GM18870 (cell line): ENCODE data around the gene KRT83.
"Not testable (repeated sequence)": the region's sequence is repeated elsewhere in the genome, so short reads cannot be mapped to it uniquely, and the experiment has no call there.

ENCODE experiments used
- ATAC-seq: cut with Tn5 transposase; IDR thresholded peaks from one replicate; pipeline ENCODE4 v1.9.1; 2021; ENCODE audit warnings: moderate library complexity; ENCODE audit not compliant: unreplicated experiment

KRT83 gene

DNA sequence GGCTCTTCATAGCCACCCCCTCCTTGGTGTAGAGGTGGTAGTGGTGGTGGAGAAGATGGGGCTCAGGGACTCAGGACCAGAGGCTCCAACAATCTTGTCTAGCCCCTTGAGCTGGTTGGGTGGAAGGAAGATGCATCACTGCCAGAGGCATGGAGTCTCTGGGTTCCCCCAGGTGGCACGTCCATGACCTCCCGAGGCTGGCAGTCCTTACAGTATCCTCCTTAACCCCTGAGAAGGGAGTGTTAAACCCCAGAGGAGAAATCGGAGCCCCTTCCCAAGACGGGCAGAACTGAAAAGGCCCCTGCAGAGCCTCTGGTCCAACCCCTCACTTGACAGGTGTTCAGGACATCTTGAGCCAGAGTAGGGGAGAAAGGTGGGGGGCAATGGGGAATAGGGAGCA is 9.1 kb downstream of the KRT83 start:
- ATAC-seq: no peak

DNA sequence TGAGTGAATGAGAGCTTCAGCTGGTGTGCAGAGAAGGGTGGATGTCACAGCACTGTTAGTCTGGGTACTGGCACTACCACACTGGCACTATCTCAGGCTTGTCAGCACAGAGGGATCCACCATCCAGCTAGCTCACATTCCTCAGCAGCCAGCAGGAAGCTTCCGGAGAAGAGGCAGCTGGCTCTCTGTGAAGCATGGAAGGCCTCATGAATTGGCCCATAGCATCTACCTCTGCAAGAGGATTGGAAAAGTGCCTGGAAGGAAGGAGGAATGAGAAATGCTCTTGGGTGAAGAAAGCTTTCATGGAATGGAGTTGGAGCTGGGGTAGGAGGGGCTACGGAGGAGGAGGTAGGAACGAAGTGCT is 9.9 kb downstream of the KRT83 start:
- ATAC-seq: no peak

DNA sequence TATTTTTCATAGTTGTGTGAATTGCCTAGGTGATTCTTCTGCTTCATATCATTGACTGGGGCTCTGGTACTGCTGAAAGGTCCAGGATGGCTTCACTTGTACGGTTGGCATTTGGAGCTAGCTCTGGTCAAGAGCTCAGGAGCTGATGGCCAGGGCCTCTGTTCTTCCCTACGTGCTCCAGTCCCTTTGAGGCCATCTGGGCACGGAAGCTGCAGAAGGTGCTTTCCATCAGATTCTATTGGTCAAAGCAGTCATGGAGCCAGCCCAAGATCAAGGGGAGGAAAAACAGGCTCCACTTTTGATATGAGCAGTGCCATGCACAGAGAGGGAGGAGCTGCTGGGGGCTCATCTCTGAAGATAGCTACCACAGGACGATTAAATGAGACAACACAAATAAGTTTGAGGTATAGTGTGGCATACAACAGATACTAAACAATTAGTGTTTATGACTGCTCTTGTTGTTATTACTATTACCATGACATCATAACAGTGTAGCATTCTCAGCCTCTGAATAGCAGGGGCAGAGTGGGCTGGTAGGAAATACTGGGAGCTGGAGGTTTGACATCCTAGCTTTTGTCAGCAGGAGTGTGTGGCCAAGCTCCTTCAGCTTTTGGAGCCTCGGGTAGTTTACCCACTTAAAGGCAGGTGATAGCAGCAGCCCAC is 10.4 kb downstream of the KRT83 start:
- ATAC-seq: no peak

DNA sequence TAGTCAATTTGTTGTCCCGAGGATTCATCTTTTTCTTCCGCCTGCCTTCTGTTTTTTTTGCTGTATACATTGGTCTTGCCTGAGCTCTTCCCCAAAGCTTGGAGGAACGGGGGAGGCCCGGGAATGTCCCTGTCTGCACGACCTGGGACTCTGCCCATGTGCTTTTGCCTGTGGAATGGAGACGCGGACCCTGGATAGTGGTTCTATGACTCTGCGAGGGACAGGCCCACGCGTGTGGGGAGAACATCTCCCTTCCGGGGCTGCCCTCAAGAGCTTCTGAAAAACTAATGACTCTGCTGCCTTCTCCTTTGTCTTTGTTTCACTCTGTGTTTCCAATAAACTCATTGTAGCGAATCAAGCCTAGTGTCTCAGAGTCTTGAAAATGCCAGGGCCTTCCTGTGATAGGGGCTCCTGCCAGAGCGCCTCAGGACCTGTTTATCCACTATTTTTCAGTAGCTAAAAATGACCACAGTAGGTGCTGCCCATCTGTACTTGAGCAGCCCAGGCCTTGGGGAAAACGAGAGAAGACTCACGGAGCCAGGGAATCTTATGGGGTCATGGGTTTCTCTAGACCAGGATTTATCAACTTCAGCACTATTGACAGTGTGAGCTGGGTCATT is 12.3 kb downstream of the KRT83 start:
- no peak for ATAC-seq

DNA sequence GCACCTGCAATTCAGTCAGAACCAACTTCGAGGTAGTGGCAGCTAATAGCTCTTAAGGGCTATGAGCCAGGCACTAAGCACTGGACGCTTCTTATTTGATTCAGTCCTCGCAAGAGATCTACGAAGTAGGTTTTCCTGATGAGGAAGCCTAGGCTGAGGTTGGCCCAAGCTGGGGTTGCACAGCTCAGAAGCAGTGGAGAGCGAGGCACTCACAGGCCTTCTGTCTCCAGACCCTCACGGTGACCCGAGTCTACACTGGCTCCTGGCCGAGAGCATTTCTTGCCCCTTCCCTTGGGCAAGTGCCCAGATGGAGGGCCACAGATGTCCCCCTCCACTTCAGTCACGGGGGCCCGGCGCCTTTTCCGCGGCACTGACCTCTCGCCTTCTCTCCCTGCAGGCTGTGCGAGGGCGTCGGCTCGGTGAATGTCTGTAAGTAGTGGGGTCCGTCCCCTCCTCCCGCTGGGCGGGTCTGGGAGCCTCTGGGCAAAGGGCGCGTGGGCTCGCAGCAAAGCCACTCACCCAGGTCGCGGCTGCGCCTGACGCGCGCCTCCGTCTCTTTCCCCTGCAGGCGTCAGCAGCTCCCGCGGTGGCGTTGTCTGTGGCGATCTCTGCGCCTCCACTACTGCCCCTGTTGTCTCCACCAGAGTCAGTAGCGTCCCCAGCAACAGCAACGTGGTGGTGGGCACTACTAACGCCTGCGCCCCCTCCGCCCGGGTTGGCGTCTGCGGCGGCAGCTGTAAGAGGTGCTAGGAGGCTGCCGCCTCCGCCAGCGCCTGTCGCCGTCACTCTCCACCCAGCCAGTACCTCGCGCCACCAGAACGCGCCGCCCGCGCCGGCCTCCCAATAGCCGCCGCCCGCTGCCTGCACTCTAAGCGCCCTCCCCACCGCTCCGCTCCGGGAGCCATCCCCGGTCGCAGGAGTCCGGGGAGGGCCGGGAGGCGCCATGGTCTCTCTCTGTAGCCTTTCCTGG is 13.1 kb downstream of the KRT83 start:
- ATAC-seq: no peak

DNA sequence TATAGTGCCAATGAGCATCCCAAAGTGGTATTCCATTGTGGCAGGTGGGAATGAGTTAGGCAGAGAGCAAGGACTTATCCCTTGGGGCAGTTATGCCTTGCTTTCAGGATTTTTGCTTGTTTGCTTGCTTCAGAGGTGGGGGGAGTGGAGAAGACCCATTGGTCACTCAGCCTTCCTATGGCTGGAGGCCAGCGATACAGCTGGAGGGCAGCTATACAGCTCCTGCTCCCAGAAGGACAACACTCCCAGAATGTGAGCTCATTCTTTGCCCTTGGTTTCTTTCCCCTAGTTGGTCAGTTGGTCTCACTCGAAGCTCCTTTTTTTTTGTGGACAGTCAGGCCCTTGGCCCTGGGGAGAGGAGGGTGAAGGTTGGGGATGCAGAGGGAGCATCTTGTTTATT is 14.5 kb downstream of the KRT83 start:
- no peak for ATAC-seq

DNA sequence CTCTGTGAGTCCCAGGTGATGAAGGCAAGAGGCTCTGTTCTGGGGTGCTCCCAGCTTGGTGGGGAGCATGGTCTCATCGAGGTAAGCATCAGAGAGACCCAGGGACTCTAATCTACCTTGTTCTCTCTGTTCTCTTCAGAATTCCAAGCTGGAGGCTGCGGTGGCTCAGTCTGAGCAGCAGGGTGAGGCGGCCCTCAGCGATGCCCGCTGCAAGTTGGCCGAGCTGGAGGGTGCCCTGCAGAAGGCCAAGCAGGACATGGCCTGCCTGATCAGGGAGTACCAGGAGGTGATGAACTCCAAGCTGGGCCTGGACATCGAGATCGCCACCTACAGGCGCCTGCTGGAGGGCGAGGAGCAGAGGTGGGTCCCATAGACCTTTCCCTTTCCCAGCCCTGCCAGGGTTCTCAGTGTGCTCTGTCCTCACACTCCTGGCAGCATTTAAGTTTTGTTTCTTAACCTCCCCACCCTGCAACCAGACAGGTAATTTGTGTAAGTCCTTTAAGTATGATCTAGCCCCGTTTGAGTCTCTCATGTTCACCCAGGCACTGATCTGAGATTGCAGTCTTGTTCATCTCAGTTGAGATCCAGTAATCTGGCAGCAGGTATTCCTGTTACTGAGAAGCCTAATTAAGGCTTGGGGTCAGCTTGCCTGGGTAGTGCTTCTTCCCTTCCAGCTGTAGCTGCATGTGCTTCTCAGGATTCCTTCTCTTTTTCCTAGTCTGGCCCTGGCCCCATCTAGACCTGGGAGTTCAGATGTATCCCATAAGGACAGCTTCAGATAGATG is 15.1 kb downstream of the KRT83 start:
- ATAC-seq: no peak

DNA sequence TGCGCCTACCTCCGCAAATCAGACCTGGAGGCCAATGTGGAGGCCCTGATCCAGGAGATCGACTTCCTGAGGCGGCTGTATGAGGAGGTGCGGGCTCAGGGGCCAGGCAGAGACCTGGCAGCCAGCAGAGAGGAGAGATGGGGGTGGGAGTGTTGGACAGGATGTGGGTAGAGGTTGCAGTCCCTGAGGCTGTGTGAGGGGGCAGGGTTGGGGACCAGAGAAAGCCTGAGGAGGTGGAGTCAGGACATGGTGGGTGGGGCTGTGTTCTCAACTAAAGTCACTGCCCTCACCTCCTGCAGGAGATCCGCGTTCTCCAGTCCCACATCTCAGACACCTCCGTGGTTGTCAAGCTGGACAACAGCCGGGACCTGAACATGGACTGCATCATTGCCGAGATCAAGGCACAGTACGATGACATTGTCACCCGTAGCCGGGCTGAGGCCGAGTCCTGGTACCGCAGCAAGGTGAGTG is 16.2 kb downstream of the KRT83 start:
- ATAC-seq: peak; percentile 77

DNA sequence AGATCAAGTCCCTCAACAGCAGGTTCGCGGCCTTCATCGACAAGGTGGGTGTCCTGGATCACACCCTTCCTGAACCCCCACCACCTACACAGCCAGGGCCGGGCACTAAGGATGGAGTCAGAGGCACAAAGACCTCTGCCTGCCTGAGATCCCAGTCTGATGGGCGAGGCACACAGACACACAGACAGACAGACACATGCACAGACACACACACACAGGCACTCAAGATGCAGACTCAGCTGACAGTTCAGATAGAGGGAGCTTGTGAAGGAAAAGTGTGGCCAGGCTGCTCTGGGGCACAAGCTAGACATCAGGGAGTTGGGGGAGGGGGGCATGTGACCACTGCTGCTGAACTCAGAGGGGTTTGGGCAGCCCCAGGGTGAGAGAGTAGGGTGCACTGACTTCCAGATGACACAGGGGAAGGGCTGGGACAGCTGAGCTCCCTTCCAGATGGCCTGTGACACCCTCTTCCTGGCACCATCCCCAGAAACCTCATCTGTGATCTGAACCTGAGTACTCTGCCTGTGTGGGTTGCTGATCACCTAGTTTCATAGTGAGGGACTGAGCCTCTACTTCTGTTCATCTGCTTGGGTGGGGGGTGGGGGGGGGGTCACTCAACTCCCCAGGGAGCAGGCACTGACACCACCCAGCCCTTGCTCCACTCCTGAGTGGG is 18.8 kb downstream of the KRT83 start:
- ATAC-seq: not testable (repeated sequence)

DNA sequence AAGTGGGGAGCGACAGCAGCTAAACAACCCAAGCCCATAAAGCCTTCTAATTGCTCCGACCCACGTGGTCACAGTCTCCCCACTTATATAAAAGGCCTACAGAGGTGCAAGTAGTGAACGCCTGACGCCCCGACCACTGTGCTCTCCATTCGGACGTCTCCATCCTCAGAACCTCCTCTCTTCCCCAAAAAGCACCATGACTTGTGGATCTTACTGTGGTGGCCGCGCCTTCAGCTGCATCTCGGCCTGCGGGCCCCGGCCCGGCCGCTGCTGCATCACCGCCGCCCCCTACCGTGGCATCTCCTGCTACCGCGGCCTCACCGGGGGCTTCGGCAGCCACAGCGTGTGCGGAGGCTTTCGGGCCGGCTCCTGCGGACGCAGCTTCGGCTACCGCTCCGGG is 19.5 kb downstream of the KRT83 start:
- ATAC-seq: not testable (repeated sequence)

DNA sequence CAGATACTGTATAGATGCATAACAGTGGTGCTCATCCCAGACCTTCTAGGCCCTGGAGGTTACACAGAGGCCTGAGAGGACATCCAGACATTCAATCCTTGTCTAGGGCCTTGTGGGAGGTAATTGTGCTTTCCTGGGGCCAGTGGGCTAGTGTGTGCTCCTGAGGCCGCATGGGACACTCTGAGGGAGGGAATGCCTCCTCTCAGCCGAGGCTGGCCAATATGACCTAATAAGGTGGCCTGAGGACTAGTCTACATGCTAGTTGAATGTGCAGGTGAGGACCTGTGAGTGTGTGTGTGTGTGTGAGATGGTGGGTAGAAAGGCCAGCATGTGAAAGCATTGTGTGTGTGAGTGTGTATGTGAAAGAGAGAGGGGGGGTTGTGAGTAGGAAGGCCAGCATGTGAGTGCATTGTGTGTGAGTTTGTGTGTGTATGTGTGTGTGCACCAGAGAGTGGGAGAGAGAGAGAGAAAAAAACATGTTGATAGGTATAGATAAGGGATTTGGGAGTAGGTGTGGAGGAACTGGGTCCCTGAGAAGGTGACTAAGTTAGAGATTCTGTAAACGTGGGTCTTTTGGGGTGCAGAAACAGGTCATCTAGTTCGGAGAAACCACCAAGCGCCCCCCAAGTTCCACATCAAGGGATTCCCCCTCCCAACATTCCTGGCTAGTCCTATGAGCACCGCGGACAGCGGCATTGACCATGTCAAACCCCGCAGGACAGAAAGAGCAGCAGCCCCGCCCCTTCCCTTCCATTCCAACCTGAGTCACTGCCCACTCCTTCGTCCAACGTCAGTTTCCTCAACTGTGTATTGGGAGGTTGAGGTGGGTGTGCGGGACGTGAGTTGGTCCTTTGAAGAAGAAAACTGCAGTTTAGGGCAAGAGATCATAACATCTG is 20.2 kb downstream of the KRT83 start:
- no peak for ATAC-seq

DNA sequence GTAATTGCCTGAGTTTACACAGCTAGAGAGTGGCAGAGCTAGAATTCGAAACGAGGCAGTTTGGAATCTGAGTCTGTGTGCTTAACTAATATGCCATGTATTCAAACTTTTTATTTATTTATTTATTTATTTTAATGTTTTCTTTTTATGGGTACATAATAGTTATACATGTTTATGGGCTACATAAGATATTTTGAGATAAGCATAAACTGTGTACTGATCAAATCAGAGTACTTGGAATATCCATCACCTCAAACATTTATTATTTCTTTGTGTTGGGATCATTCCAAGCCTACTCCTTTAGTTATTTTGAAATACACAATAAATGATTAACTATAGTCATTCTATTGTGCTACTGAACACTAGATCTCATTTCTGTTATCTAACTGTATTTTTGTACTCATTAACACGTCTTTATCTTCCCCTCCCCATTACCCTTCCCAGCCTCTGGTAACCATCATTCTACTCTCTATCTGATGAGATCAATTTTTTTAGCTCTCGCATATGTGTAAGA is 22.5 kb downstream of the KRT83 start:
- no peak for ATAC-seq

DNA sequence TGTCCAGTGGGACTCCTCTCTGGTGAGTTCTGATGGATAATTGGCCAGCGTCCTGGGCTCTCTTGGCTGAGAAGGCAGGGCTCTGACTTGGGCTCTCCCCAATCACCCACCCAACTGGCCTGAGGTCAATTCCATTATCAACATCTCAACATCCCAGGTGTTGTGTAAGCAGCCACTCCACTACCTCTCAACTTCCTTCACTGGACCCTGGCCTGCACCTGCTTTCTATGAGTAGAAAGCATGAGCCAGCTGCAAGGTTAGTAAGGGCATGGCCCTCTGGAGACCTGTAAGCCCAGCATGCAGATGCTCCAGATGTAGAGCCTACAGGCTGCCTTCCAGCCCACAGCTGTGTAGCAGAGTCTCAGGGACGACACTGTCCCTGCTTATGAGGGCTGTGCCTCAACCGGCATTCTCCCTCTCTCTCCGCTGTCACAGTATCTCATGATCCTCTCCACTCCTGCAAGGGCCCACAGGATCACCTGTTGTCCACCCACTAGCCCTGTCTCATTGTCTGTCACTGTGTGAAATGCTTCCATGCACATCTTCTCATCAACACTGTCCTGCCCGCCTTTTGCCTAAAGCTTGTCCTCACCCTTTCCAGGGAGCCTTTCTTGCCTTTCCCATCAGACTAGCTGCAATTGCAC is 24.5 kb downstream of the KRT83 start:
- ATAC-seq: no peak

DNA sequence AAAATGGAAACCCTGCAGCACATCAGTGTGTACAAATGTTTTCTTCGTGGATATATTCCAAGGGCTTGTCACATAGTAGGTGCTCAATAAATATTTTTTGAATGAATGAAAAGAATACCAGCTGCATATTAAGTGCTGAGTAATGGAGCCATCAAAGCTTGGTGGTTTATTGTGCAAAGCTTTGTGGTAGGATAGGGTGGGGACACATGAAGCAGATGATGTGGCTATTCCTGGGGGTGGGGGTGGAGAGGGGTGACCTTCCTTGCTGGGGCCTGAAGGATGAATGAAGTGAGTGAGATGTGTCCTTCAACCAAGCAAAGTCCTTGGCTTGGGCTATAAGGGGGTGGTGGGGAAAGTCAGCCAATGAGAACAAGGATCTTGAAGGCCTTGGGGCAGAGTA is 25.5 kb downstream of the KRT83 start:
- ATAC-seq: no peak

DNA sequence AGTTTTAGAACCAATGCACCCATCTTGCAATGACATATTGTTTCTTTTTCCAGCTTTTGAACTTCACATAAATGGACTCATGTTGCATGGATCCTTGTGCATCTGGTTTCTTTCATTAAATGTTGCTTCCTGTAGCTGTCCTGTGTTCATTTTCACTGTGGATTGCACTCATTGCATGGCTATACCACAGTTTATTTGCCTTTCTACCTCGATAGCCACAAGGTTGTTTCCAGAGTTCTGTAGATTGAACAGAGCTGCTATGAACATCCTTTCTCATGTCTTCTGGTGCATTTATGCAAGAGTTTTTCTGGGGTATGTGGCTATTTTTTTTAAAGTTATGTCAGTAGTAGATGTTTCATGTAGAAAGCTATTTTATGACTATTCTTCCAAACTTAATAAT is 26.4 kb downstream of the KRT83 start:
- ATAC-seq: no peak

DNA sequence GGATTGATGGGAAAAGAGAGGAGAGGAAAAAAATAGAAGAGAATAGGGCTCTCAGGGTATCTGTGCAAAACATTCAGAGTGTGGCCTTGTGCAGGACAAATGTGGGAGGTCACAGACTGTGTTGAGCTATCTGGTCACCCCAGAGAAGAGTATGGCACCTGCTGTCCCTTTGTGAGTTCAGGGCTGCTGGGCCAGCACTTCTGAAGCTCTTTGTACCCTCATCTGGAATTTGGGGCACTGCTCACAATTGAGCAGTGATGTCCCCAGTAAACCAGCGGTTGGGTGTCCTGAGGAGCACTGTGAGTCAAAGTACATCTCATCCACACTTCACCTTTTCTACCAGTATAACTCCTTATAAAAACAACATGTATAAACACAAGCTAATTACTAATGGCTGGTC is 27.3 kb downstream of the KRT83 start:
- no peak for ATAC-seq

DNA sequence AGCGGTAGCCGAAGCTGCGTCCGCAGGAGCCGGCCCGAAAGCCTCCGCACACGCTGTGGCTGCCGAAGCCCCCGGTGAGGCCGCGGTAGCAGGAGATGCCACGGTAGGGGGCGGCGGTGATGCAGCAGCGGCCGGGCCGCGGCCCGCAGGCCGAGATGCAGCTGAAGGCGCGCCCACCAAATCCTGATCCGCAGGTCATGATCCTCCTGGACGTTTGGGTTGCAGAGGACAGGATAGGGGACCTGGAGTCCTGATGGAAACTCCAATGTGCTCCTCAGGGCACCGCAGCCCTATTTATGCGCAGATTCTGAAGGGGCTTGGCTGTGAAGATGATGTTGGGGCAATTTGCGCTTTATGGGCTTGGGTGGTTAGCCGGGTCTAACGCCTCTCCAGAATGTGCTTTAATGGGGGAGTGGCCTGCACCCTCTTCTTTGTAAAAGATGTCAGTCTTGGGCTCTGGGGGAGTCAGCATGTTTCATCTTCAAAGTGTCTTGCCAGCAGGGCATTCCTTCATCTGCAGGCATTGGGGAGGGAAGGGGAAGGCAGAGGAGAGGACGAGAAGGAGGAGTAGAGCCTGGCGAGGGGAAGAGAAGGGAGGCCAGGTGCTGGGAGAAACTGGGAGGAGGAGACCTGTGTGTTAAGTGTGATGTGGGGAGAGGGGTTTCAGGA is 29.8 kb downstream of the KRT83 start, which contains the start of gene KRT81:
KRT81 (minus strand) TSS at position 268 of the 669 bp plus-strand sequence; CDS start at position 199, 69 bp downstream.
- no peak for ATAC-seq
